IMR-90 (cell line): ENCODE measurements around the gene OTOG.

ENCODE experiments used
- ELK1 ChIP-seq: fragments of 150-350 bp; IDR thresholded peaks from 2 replicates; pipeline ENCODE4 v1.6.1; 2016; ENCODE audit warnings: low read depth, mild to moderate bottlenecking, low read length, moderate library complexity, borderline replicate concordance
- POLR2A ChIP-seq: IDR thresholded peaks from 2 replicates; pipeline ENCODE4 v1.6.1; 2012; ENCODE audit warnings: mild to moderate bottlenecking, low read depth, low read length
- RCOR1 ChIP-seq: IDR thresholded peaks from 2 replicates; pipeline ENCODE4 v1.6.1; 2012; ENCODE audit warnings: mild to moderate bottlenecking, low read length, improper control_type of control experiment; ENCODE audit not compliant: insufficient replicate concordance
- TF ChIP-seq, protein P1 (sequence below): conservative IDR thresholded peaks from 2 replicates; pipeline ENCODE4 v1.5.1; 2012; ENCODE audit warnings: mild to moderate bottlenecking, low read depth, low read length, improper control_type of control experiment

DNA sequence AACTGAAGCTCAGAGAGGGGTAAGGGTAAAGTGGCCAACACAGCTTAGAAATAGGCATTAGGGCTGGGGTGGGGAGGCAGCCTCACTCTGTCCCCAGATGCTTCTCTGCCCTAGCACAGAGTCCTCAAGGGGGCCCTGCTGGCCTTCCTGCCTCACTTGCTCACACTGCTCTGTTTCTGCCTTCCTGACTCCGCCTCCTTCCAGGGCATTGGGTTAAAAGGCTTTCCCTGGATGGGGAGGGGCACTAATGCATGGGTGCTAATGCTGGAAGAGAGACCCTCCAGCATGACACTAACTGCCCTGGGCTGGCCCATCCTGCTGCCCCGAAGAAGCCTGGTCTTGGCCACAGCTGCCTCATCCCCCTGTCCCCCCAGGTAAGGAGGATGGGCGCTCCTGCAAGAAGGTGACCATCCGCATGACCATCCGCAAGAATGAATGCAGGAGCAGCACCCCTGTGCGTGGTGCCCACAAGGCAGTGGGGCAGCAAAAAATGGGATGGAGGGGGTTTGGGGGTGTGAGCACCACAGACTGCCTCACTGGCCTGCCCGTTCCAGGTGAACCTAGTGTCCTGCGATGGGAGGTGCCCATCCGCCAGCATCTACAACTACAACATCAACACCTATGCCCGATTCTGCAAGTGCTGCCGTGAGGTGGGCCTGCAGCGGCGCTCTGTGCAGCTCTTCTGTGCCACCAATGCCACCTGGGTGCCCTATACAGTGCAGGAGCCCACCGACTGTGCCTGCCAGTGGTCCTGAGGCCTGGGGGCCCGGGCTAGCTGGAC lies 98.3 kb downstream of the OTOG start:
- TF ChIP-seq, protein P1, sequence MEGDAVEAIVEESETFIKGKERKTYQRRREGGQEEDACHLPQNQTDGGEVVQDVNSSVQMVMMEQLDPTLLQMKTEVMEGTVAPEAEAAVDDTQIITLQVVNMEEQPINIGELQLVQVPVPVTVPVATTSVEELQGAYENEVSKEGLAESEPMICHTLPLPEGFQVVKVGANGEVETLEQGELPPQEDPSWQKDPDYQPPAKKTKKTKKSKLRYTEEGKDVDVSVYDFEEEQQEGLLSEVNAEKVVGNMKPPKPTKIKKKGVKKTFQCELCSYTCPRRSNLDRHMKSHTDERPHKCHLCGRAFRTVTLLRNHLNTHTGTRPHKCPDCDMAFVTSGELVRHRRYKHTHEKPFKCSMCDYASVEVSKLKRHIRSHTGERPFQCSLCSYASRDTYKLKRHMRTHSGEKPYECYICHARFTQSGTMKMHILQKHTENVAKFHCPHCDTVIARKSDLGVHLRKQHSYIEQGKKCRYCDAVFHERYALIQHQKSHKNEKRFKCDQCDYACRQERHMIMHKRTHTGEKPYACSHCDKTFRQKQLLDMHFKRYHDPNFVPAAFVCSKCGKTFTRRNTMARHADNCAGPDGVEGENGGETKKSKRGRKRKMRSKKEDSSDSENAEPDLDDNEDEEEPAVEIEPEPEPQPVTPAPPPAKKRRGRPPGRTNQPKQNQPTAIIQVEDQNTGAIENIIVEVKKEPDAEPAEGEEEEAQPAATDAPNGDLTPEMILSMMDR, result no peak
- TF ChIP-seq POLR2A, result no peak
- TF ChIP-seq RCOR1, result no peak
- no peak for TF ChIP-seq ELK1
